Measurements from ENCODE around the gene LINC00305.

DNA sequence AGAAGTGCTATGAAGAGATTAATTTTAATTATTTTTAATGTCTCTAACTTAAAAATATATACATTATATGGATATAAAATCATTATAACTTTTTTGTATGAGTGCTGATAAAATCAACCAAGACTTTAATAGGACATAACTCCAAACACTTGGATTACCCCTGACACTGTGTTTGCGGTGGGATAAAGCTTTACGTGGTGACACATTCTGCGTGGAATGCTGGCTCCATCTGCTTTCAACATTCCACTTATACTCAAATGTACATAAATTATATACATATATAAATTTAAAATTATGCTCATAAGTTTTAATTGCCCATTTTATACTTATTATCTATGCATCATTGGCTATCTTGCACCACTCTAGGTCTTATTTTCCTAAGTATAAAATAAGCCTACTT, 30.5 kb downstream of the LINC00305 start:
- TF ChIP-seq POLR2A (IDR thresholded peaks at IDR 0.05; ENCODE audit: extremely low read depth, insufficient read length) = no peak
- TF ChIP-seq, protein P1, sequence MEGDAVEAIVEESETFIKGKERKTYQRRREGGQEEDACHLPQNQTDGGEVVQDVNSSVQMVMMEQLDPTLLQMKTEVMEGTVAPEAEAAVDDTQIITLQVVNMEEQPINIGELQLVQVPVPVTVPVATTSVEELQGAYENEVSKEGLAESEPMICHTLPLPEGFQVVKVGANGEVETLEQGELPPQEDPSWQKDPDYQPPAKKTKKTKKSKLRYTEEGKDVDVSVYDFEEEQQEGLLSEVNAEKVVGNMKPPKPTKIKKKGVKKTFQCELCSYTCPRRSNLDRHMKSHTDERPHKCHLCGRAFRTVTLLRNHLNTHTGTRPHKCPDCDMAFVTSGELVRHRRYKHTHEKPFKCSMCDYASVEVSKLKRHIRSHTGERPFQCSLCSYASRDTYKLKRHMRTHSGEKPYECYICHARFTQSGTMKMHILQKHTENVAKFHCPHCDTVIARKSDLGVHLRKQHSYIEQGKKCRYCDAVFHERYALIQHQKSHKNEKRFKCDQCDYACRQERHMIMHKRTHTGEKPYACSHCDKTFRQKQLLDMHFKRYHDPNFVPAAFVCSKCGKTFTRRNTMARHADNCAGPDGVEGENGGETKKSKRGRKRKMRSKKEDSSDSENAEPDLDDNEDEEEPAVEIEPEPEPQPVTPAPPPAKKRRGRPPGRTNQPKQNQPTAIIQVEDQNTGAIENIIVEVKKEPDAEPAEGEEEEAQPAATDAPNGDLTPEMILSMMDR (IDR thresholded peaks at IDR 0.05; ENCODE audit: low read depth, low read length) = no peak

All from NB4 (cell line).